Karpas-422 (cell line): Measurements from ENCODE around the gene AKTIP. TPM values are rescaled to one million over a fixed set of nuclear protein-coding genes. Genes with fewer than 3 reads are reported as not detected.
A peak's percentile ranks its signal among the peaks of the same experiment; 100 is the strongest.

Experiments used
- DNase-seq: peaks from one replicate; pipeline ENCODE4 v3.0.0-alpha.2; 2015
- H2AFZ ChIP-seq: fragments of 200-600 bp; sonication (generic); 2 replicates; pipeline ENCODE4 v1.6.1; 2014; ENCODE audit warnings: antibody characterized with exemption, low read length, mixed read lengths
- H3K27ac ChIP-seq: fragments of 200-600 bp; sonication (generic); 2 replicates; pipeline ENCODE4 v1.5.1; 2014; ENCODE audit warnings: mild to moderate bottlenecking, low read length, moderate library complexity
- H3K27me3 ChIP-seq: fragments of 200-600 bp; sonication (generic); 2 replicates; pipeline ENCODE4 v1.6.1; 2014; ENCODE audit warnings: low read length, mixed read lengths
- H3K36me3 ChIP-seq: fragments of 200-600 bp; sonication (generic); 2 replicates; pipeline ENCODE4 v1.6.1; 2014; ENCODE audit warnings: low read length, mixed read lengths; ENCODE audit not compliant: insufficient read depth
- H3K4me1 ChIP-seq: fragments of 200-600 bp; sonication (generic); 2 replicates; pipeline ENCODE4 v1.6.1; 2014; ENCODE audit warnings: mild to moderate bottlenecking, low read length, mixed read lengths
- H3K4me2 ChIP-seq: fragments of 200-600 bp; sonication (generic); 2 replicates; pipeline ENCODE4 v1.6.1; 2014; ENCODE audit warnings: low read length, low read depth, mild to moderate bottlenecking; ENCODE audit not compliant: poor library complexity, severe bottlenecking
- H3K4me3 ChIP-seq: fragments of 200-600 bp; sonication (generic); 2 replicates; pipeline ENCODE4 v1.5.1; 2014; ENCODE audit warnings: mild to moderate bottlenecking, antibody characterized with exemption, low read length, mixed read lengths
- H3K79me2 ChIP-seq: fragments of 200-600 bp; sonication (generic); 2 replicates; pipeline ENCODE4 v1.6.1; 2014; ENCODE audit warnings: mild to moderate bottlenecking, low read length, mixed read lengths
- H3K9ac ChIP-seq: fragments of 200-600 bp; sonication (generic); 2 replicates; pipeline ENCODE4 v1.6.0; 2014; ENCODE audit warnings: low read length
- H3K9me2 ChIP-seq: fragments of 200-600 bp; sonication (generic), shearing (Covaris generic); replicated peaks from 2 replicates; pipeline ENCODE4 v1.6.0; 2014; ENCODE audit warnings: mild to moderate bottlenecking, low read length, moderate library complexity; ENCODE audit not compliant: insufficient read depth
- H3K9me3 ChIP-seq: fragments of 300-700, 200-600 bp; sonication (generic); 2 replicates; pipeline ENCODE4 v1.6.1; 2014; ENCODE audit warnings: low read length, mixed read lengths
- H4K20me1 ChIP-seq: fragments of 200-600 bp; sonication (generic); 2 replicates; pipeline ENCODE4 v1.6.1; 2014; ENCODE audit warnings: mild to moderate bottlenecking, antibody characterized with exemption, low read length, low read depth; ENCODE audit not compliant: insufficient read depth
- total RNA-seq: library from RNA; depleted of rRNA; stranded (reverse); fragments of >200 nt; shearing (Covaris generic); gene quantifications from 2 replicates; pipeline ENCODE4 v1.2.3, GENCODE V29; 2014; ENCODE audit warnings: low replicate concordance

Gene AKTIP
- total RNA-seq, 1 experiment from 2014 or later = 9.0 TPM

- no peaks in the 10 kb centered on the region; the same call in 1 of the 2 replicates for H4K20me1 ChIP-seq
- no peaks in the 10 kb centered on the region for H3K9me3 ChIP-seq
- H3K27me3 ChIP-seq = no peaks in the 10 kb centered on the region
- peak overlapping the region; percentile 93 for H3K9ac ChIP-seq
- no peaks in the 10 kb centered on the region; the same call in 1 of the 2 replicates for H3K36me3 ChIP-seq
- H3K4me2 ChIP-seq = peak overlapping the region; percentile 74
- no peaks in the 10 kb centered on the region for H3K9me2 ChIP-seq
- peak; percentile 72 for DNase-seq
- H3K27ac ChIP-seq = peak overlapping the region; percentile 56; the same call in 1 of the 2 replicates
- peak overlapping the region; percentile 85 for H3K4me3 ChIP-seq
- H2AFZ ChIP-seq = no peak overlapping the region
- H3K4me1 ChIP-seq = peaks cover 24% of the 10 kb centered on the region
- H3K79me2 ChIP-seq = no peaks in the 10 kb centered on the region
Observed at GRCh38 chr16:53503991-53504663, 1.1 kb upstream of the AKTIP start.

- 0 out of 2 replicates have a peak overlapping the region, but pooled peaks have one; percentile 73 for H2AFZ ChIP-seq
- no peaks in the 10 kb centered on the region for H3K79me2 ChIP-seq
- H3K9me3 ChIP-seq = no peaks in the 10 kb centered on the region
- H3K27ac ChIP-seq = peak overlapping the region; percentile 56
- peak overlapping the region; percentile 74 for H3K4me2 ChIP-seq
- no peaks in the 10 kb centered on the region for H3K27me3 ChIP-seq
- peak overlapping the region; percentile 85 for H3K4me3 ChIP-seq
- H3K9me2 ChIP-seq = no peaks in the 10 kb centered on the region
- peak overlapping the region; percentile 93 for H3K9ac ChIP-seq
- no peaks in the 10 kb centered on the region; the same call in 1 of the 2 replicates for H4K20me1 ChIP-seq
- peak; percentile 100 for DNase-seq
- H3K36me3 ChIP-seq = no peaks in the 10 kb centered on the region; the same call in 1 of the 2 replicates
- H3K4me1 ChIP-seq = peaks cover 24% of the 10 kb centered on the region
Observed at GRCh38 chr16:53503270-53503923, 388 bp upstream of the AKTIP start.

GRCh38 chr16:53501216-53501859 is 1.7 kb downstream of the AKTIP start:
- no peaks in the 10 kb centered on the region for H3K9me2 ChIP-seq
- DNase-seq = no peak
- H3K4me1 ChIP-seq = peaks cover 21% of the 10 kb centered on the region
- H3K27me3 ChIP-seq = no peaks in the 10 kb centered on the region
- H2AFZ ChIP-seq = no peak overlapping the region
- no peaks in the 10 kb centered on the region for H3K79me2 ChIP-seq
- H3K36me3 ChIP-seq = no peaks in the 10 kb centered on the region; the same call in 1 of the 2 replicates
- no peaks in the 10 kb centered on the region for H3K9me3 ChIP-seq
- peak overlapping the region; percentile 93 for H3K4me2 ChIP-seq
- no peak overlapping the region for H3K27ac ChIP-seq
- H3K4me3 ChIP-seq = peak overlapping the region; percentile 81; the same call in 1 of the 2 replicates
- 0 out of 2 replicates have a peak overlapping the region, but pooled peaks have one; percentile 82 for H3K9ac ChIP-seq
- no peaks in the 10 kb centered on the region; the same call in 1 of the 2 replicates for H4K20me1 ChIP-seq

GRCh38 chr16:53498984-53499383 is 4.0 kb downstream of the AKTIP start:
- Histone ChIP-seq H3K9ac (no peak overlapping the region), H3K9me3 (no peaks in the 10 kb centered on the region), H4K20me1 (no peaks in the 10 kb centered on the region; the same call in 1 of the 2 replicates), H3K27ac (no peak overlapping the region), H2AFZ (no peak overlapping the region), H3K4me2 (no peak overlapping the region), H3K9me2 (no peaks in the 10 kb centered on the region), H3K4me3 (no peak overlapping the region), H3K4me1 (peaks cover 12% of the 10 kb centered on the region), H3K36me3 (peaks cover 9% of the 10 kb centered on the region), H3K79me2 (no peaks in the 10 kb centered on the region), H3K27me3 (no peaks in the 10 kb centered on the region)
- DNase-seq = no peak

- Histone ChIP-seq H3K4me3 (no peak overlapping the region), H3K4me2 (no peak overlapping the region), H3K79me2 (no peaks in the 10 kb centered on the region), H2AFZ (no peak overlapping the region), H3K27me3 (no peaks in the 10 kb centered on the region), H3K36me3 (peaks cover 29% of the 10 kb centered on the region), H3K9me2 (no peaks in the 10 kb centered on the region), H4K20me1 (no peaks in the 10 kb centered on the region), H3K9me3 (no peaks in the 10 kb centered on the region), H3K27ac (no peak overlapping the region), H3K4me1 (no peaks in the 10 kb centered on the region), H3K9ac (no peak overlapping the region)
- no peak for DNase-seq
Observed at GRCh38 chr16:53495325-53495724, 7.7 kb downstream of the AKTIP start.

- Histone ChIP-seq H3K27ac (no peak overlapping the region), H3K79me2 (no peaks in the 10 kb centered on the region), H4K20me1 (no peaks in the 10 kb centered on the region), H3K9me2 (no peaks in the 10 kb centered on the region), H3K4me2 (no peak overlapping the region), H3K9ac (no peak overlapping the region), H3K27me3 (no peaks in the 10 kb centered on the region), H3K9me3 (no peaks in the 10 kb centered on the region), H3K4me1 (no peaks in the 10 kb centered on the region), H3K4me3 (no peak overlapping the region), H3K36me3 (peaks cover 29% of the 10 kb centered on the region), H2AFZ (no peak overlapping the region)
- no peak for DNase-seq
Observed at GRCh38 chr16:53494636-53495035, 8.4 kb downstream of the AKTIP start.

GRCh38 chr16:53492503-53492902 is 10.5 kb downstream of the AKTIP start:
- H3K4me3 ChIP-seq = no peak overlapping the region
- no peak overlapping the region for H3K9ac ChIP-seq
- no peak for DNase-seq
- H3K9me2 ChIP-seq = no peaks in the 10 kb centered on the region
- H3K27me3 ChIP-seq = no peaks in the 10 kb centered on the region
- H3K27ac ChIP-seq = no peak overlapping the region
- H3K9me3 ChIP-seq = no peaks in the 10 kb centered on the region
- H3K79me2 ChIP-seq = no peaks in the 10 kb centered on the region
- no peaks in the 10 kb centered on the region for H3K4me1 ChIP-seq
- H3K4me2 ChIP-seq = no peak overlapping the region
- no peaks in the 10 kb centered on the region for H4K20me1 ChIP-seq
- H3K36me3 ChIP-seq = peaks cover 29% of the 10 kb centered on the region
- no peak overlapping the region for H2AFZ ChIP-seq

GRCh38 chr16:53489755-53490154 is 13.3 kb downstream of the AKTIP start:
- no peaks in the 10 kb centered on the region for H3K4me1 ChIP-seq
- no peak overlapping the region for H2AFZ ChIP-seq
- H3K9ac ChIP-seq = no peak overlapping the region
- H3K27ac ChIP-seq = no peak overlapping the region
- no peak for DNase-seq
- no peak overlapping the region for H3K4me2 ChIP-seq
- peaks cover 39% of the 10 kb centered on the region; the same call in 1 of the 2 replicates for H3K36me3 ChIP-seq
- H4K20me1 ChIP-seq = no peaks in the 10 kb centered on the region
- H3K79me2 ChIP-seq = no peaks in the 10 kb centered on the region
- no peak overlapping the region for H3K4me3 ChIP-seq
- no peaks in the 10 kb centered on the region for H3K9me2 ChIP-seq
- no peaks in the 10 kb centered on the region for H3K27me3 ChIP-seq
- H3K9me3 ChIP-seq = no peaks in the 10 kb centered on the region
